Vagina (tissue), 2 donors: ENCODE data around the gene SPATA25. TPM values are rescaled to one million over a fixed set of nuclear protein-coding genes. Genes with fewer than 3 reads are reported as not detected.

Source experiments
- DNase-seq, 2 donors: peaks; one replicate each; pipeline ENCODE4 v3.0.0-alpha.2; 2017; ENCODE audit errors: extremely low spot score in 2 of 2
- H3K27ac ChIP-seq: fragments of 200-600 bp; sonication (generic); one replicate; pipeline ENCODE4 v1.5.1; 2019
- H3K27me3 ChIP-seq: fragments of 200-600 bp; sonication (generic); one replicate; pipeline ENCODE4 v1.5.1; 2019
- H3K36me3 ChIP-seq, 2 donors: fragments of 200-600 bp; sonication (generic); one replicate each; pipeline ENCODE4 v1.5.1; 2017 to 2019
- H3K4me1 ChIP-seq: fragments of 200-600 bp; sonication (generic); one replicate; pipeline ENCODE4 v1.5.1; 2019
- H3K4me3 ChIP-seq, 2 donors: fragments of 200-600 bp; sonication (generic); 1 replicate in 1 of 2; 2 replicates in 1 of 2; pipeline ENCODE4 v1.5.1; 2016 to 2019
- H3K9me3 ChIP-seq: fragments of 200-600 bp; sonication (generic); one replicate; pipeline ENCODE4 v1.5.1; 2019
- CTCF ChIP-seq, 3 experiments: fragments of 450-650 bp in 2 of 3; fragments of 200-600 bp in 1 of 3; sonication (generic) in 1 of 3; IDR thresholded peaks; one replicate each; pipeline ENCODE4 v1.5.1; 2017 to 2019; ENCODE audit warnings: antibody characterized with exemption in 3 of 3, mild to moderate bottlenecking in 2 of 3, moderate library complexity in 2 of 3
- POLR2A ChIP-seq, 2 donors: fragments of 450-650 bp; IDR thresholded peaks; one replicate each; pipeline ENCODE4 v1.6.1; 2017; ENCODE audit warnings: antibody characterized with exemption in 2 of 2, mild to moderate bottlenecking in 2 of 2, moderate library complexity in 2 of 2
- POLR2AphosphoS5 ChIP-seq, 2 donors: sonication (generic); formaldehyde crosslinking; IDR thresholded peaks; one replicate each; pipeline ENCODE4 v1.9.0; 2017; ENCODE audit warnings: antibody characterized with exemption in 2 of 2, mild to moderate bottlenecking in 2 of 2, low read depth in 1 of 2; ENCODE audit not compliant: insufficient read depth in 1 of 2
- intact Hi-C: fragments of 100-400 bp; cut with DNase I; formaldehyde crosslinking; loops from one replicate; pipeline ENCODE4 v1.15.1; 2023
- total RNA-seq: library from RNA; depleted of rRNA; stranded (reverse); fragments of >200 nt; gene quantifications from one replicate; pipeline ENCODE4 v1.2.3, GENCODE V29; 2016

The SPATA25 gene
- total RNA-seq, 1 donor from 2014 or later = 7.1 TPM

DNA sequence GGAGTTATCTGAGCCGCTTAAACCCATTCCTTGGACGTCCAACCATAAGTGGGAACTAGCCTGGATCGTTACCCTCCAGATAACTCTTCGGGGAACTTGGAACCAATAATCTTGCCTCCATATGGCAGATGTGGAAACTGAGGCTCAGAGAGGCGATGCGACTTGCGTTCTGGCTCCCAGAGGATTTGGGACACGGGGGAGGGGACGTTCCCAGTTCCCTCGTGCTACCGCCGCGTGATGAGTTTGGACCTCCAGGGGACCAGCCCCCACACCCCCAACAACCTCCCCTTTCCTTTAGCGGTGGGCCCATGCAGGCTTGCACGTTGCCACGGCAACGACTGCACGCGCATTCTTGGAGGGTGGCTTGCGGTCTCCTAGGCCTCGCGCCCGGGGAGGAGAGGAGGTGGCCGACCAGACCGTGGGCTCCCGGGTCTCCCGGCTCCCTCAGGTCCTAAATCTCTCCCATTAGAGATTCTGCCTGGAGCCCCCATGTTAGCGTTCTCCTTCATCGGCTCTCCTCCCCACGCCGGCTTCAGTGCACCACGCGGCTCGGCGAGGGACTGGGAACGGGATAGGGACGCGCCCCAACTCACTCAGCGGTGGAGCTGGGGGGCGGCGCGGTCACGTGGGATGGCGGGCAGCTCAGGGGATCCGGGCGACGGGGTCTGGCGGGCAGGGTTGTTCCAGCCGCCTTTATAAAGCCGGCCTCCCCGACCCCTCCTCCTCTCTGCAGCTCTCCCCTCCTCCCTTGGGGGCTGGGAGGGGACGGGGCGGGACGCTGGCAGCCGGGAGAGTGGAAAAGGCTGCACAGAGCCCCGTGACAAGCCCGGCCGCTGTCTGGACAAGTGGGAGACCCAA is 24.3 kb upstream of the SPATA25 start, which contains the start of gene PLTP:
PLTP (minus strand) TSS at position 670 of the 858 bp plus-strand sequence. CDS start 703 bp downstream, outside the sequence.
- Histone ChIP-seq H3K36me3 (no peaks in the 10 kb centered on the region), H3K9me3 (no peaks in the 10 kb centered on the region), H3K4me3 (peak within 1 kb of the TSS; percentile 51 to 56), H3K27me3 (no peaks in the 10 kb centered on the region), H3K4me1 (peaks cover 38% of the 10 kb centered on the region), H3K27ac (peak within 1 kb of the TSS; percentile 87)
- DNase-seq = no peak
- intact Hi-C loops = no loop called here
- TF ChIP-seq CTCF (IDR thresholded peaks at IDR 0.05) (no peak), POLR2AphosphoS5 (IDR thresholded peaks at IDR 0.05; ENCODE audit: insufficient read depth in 1 of 2, low read depth in 1 of 2) (peak in 1 of 2 donors; percentile 90), POLR2A (IDR thresholded peaks at IDR 0.05) (peak in 1 of 2 donors; percentile 73)

GRCh38 chr20:45910670-45911485 is 23.5 kb upstream of the SPATA25 start:
- Histone ChIP-seq H3K27me3 (no peaks in the 10 kb centered on the region), H3K27ac (peak overlapping the region; percentile 87), H3K9me3 (no peaks in the 10 kb centered on the region), H3K4me3 (peak overlapping the region; percentile 51 to 56), H3K36me3 (no peaks in the 10 kb centered on the region), H3K4me1 (peaks cover 38% of the 10 kb centered on the region)
- peak in 1 of 2 donors; percentile 79 for TF ChIP-seq POLR2A (IDR thresholded peaks at IDR 0.05)
- TF ChIP-seq POLR2AphosphoS5 (IDR thresholded peaks at IDR 0.05; ENCODE audit: insufficient read depth in 1 of 2, low read depth in 1 of 2) = peak; percentile 87 to 96
- no peak for TF ChIP-seq CTCF (IDR thresholded peaks at IDR 0.05)
- DNase-seq = peak in 1 of 2 donors; percentile 99
- intact Hi-C loops = no loop called here

DNA sequence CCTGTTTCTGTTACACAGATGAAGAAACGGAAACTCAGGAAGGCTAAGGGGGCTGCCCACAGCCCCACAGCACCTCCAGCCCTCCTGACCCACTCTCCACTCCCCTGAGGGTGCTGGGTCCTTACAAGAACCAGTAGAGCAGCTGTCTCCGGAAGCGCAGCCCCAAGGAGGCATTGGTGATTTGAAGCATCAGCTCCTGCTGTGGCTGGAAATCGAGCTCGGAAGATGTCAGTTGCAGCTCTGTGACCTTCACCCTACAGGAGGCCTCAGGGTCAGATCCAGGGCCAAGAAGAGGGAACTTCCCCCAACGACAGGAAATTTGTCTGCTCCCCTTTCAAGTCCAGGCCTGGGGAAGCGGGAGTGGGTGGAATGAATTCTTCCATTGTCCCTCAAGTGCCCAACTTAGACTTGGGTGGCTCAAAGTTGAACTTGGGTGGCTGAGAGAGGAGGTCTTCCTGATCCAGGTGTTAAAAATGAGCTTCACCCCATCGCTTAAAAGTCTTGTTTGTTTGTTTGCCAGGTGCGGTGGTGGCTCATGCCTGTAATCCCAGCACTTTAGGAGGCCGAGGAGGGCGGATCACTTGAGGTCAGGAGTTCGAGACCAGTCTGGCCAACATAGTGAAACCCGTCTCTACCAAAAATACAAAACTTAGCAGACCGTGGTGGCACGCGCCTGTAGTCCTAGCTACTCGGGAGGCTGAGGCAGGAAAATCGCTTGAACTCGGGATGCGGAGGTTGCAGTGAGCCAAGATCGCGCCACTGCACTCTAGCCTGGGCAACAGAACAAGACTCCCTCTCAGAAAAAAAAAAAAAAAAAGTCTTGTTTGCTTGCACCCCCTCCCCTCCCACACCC is 22.6 kb upstream of the SPATA25 start:
- intact Hi-C loops = no loop called here
- no peak for TF ChIP-seq POLR2AphosphoS5 (IDR thresholded peaks at IDR 0.05; ENCODE audit: insufficient read depth in 1 of 2, low read depth in 1 of 2)

DNA sequence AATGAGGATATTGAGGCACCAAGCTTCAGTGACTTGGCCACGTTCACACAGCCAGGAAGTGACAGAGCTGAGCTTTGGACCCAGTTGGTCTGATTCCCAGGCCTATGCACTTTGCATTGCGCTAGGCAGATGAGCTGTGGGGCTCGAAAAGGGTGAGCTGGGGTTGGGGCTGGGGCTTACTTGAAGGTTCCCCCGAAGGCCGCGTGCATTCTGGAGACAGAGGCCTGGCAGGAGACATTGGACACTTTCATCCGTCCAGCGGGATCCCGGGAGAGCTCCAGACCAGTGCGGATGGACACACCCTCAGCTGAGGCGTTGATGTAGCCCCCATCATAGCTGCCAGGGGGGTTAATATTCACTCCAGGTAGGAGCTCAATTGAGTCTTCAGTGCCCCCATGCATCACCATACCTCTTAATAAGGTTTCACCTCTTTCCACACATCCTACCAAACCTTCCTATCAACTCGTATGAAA is 21.9 kb upstream of the SPATA25 start:
- Histone ChIP-seq H3K9me3 (no peaks in the 10 kb centered on the region), H3K4me3 (no peak overlapping the region), H3K36me3 (no peaks in the 10 kb centered on the region), H3K4me1 (peaks cover 38% of the 10 kb centered on the region), H3K27me3 (no peaks in the 10 kb centered on the region), H3K27ac (peak overlapping the region; percentile 87)
- no peak for DNase-seq
- TF ChIP-seq POLR2A (IDR thresholded peaks at IDR 0.05) (no peak), POLR2AphosphoS5 (IDR thresholded peaks at IDR 0.05; ENCODE audit: insufficient read depth in 1 of 2, low read depth in 1 of 2) (no peak), CTCF (IDR thresholded peaks at IDR 0.05) (no peak)
- intact Hi-C loops = no loop called here

More for the DNA sequence above, 22.6 kb upstream of the SPATA25 start:
- no peak for DNase-seq
- Histone ChIP-seq H3K27ac (peak overlapping the region; percentile 87), H3K4me1 (peaks cover 38% of the 10 kb centered on the region), H3K36me3 (no peaks in the 10 kb centered on the region), H3K4me3 (peak overlapping the region; percentile 16 to 56), H3K9me3 (no peaks in the 10 kb centered on the region), H3K27me3 (no peaks in the 10 kb centered on the region)
